Transverse colon (tissue), 4 donors: ENCODE data around the gene FYB2. TPM values are rescaled to one million over a fixed set of nuclear protein-coding genes. Genes with fewer than 3 reads are reported as not detected.

Experiments
- DNase-seq: peaks from one replicate; pipeline ENCODE4 v3.0.0-alpha.2; 2019
- H3K27ac ChIP-seq, 4 donors: fragments of 200-600 bp; sonication (generic); 2 replicates each; pipeline ENCODE4 v1.5.1; 2016 to 2018; ENCODE audit warnings: inconsistent platforms in 4 of 4
- H3K27me3 ChIP-seq: fragments of 200-600 bp; sonication (generic); 2 replicates; pipeline ENCODE4 v1.5.1; 2017; ENCODE audit warnings: inconsistent platforms
- H3K36me3 ChIP-seq, 4 donors: fragments of 200-600 bp; sonication (generic); 2 replicates each; pipeline ENCODE4 v1.5.1; 2017 to 2019; ENCODE audit warnings: inconsistent platforms in 4 of 4
- H3K4me1 ChIP-seq, 4 donors: fragments of 200-600 bp; sonication (generic); 2 replicates each; pipeline ENCODE4 v1.5.1; 2017 to 2020; ENCODE audit warnings: inconsistent platforms in 4 of 4
- H3K4me3 ChIP-seq, 4 donors: fragments of 200-600 bp; sonication (generic); 1 replicate in 1 of 4; 2 replicates in 3 of 4; pipeline versions ENCODE4 v1.5.1 to v1.6.1; 2017 to 2019; ENCODE audit warnings: inconsistent platforms in 4 of 4
- H3K9me3 ChIP-seq, 2 donors: fragments of 200-600 bp; sonication (generic); 2 replicates each; pipeline ENCODE4 v1.5.1; 2017 to 2019; ENCODE audit warnings: inconsistent platforms in 2 of 2
- CTCF ChIP-seq, 5 experiments: fragments of 200-600 bp in 3 of 5; fragments of 450-650 bp in 2 of 5; sonication (generic) in 3 of 5; IDR thresholded peaks; 1 replicate in 2 of 5; 2 replicates in 3 of 5; pipeline ENCODE4 v1.5.1; 2016 to 2017; ENCODE audit warnings: antibody characterized with exemption in 5 of 5, inconsistent platforms in 3 of 5, mild to moderate bottlenecking in 2 of 5, moderate library complexity in 1 of 5
- EP300 ChIP-seq: sonication (generic); formaldehyde crosslinking; IDR thresholded peaks from one replicate; pipeline ENCODE4 v1.6.1; 2017; ENCODE audit warnings: antibody characterized with exemption, low read depth
- POLR2A ChIP-seq: fragments of 450-650 bp; IDR thresholded peaks from one replicate; pipeline ENCODE4 v1.6.1; 2016; ENCODE audit warnings: antibody characterized with exemption, mild to moderate bottlenecking, moderate library complexity
- POLR2AphosphoS5 ChIP-seq, 3 donors: sonication (generic); formaldehyde crosslinking; IDR thresholded peaks; one replicate each; pipeline ENCODE4 v1.6.1; 2016; ENCODE audit warnings: antibody characterized with exemption in 3 of 3
- WGBS, 2 donors: methylation state at CpG; one replicate each; pipeline ENCODE4 v1.1.5; 2018; ENCODE audit warnings: low coverage in 1 of 2; 5-methylcytosine and 5-hydroxymethylcytosine counted together
- in situ Hi-C, 4 donors: fragments of 200-750 bp; cut with MboI; loops; one replicate each; pipeline versions ENCODE4 v1.15.0 to v1.15.1; 2017; ENCODE audit warnings: low sequenced_read_pairs in 3 of 4, low pct_ligation_motif_present in 1 of 4, low pct_unique_long_range_greater_than_20kb in 1 of 4
- intact Hi-C: fragments of 100-400 bp; cut with DNase I; formaldehyde crosslinking; loops from one replicate; pipeline ENCODE4 v1.15.1; 2023; ENCODE audit warnings: low total_unique reads
- total RNA-seq, 4 donors: library from RNA; depleted of rRNA; stranded (reverse); fragments of >200 nt; gene quantifications; one replicate each; pipeline ENCODE4 v1.1.0, GENCODE V29; 2016

Gene FYB2
- total RNA-seq, 4 donors from 2014 or later = 2.4 to 7.1 (median 5.6) TPM

DNA sequence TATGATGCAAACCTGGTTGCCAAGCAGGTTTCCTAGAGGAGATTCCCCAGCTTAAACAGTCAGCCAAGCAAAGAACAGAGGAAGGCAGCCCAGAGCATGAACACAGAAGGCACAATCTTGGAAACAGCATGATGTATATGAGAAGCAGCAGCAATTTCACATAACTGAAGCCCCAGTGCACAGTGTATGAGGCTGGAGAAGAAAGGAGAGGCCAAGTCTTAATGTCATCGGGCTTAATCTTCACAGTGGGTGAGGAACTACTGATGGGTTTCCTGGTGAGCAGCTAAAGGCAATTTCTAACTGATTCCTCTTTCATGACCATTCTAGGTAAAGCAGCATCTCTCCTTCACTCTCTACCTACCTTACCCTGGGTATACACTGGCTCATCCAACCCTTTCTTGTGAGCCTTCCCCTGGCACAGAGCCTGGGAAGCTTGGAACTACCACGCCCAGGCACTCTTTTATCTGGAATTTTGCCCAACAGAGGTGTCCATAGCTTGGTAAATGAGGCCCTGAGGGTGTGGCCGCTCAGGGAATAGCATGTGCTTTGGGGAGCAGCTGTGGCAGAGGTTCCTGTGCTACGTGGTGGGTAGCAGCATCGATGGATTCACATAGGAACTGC is 22.0 kb downstream of the FYB2 start:
- H3K36me3 ChIP-seq = no peaks in the 10 kb centered on the region
- TF ChIP-seq EP300 (no peak), POLR2AphosphoS5 (IDR thresholded peaks at IDR 0.05) (peak in 2 of 3 donors; percentile 34 to 50)
- intact Hi-C loops = no loop called here
- in situ Hi-C loops = no loop called here
- DNase-seq = peak; percentile 79
- no peak overlapping the region for H3K4me3 ChIP-seq
- peaks cover 0 to 19% (median 9%) of the 10 kb centered on the region in 4 donors for H3K4me1 ChIP-seq
- H3K27ac ChIP-seq = peak overlapping the region in 2 of 4 donors; percentile 8 to 15
- WGBS, 2 donors = 25 to 37% methylated on average over 1 to 5 of the region's 5 CpGs
- no peaks in the 10 kb centered on the region for H3K27me3 ChIP-seq
- H3K9me3 ChIP-seq = no peaks in the 10 kb centered on the region

DNA sequence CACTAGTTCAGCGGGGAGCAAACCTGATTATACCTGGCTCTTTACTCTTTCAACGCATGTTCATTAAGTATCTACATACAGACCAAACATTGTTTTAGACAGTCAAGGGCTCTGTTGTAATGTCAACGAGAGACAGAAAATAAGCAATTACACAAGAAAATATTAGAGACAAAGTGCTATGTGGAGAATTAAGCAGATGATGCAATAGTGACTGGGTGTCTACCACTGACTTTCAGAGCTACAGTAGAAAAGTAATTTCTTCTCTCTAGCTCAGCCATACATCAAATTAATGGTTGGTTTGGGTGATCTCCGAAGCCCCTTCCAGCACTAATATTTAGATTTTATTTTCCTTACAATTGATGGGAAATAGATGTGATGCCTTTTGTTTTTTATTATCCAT is 23.3 kb downstream of the FYB2 start:
- intact Hi-C loops (no loop called here), in situ Hi-C loops (no loop called here)
- H3K4me1 ChIP-seq = peaks cover 0 to 19% (median 9%) of the 10 kb centered on the region in 4 donors
- H3K27ac ChIP-seq = no peak overlapping the region
- no peak for TF ChIP-seq POLR2AphosphoS5 (IDR thresholded peaks at IDR 0.05)
- TF ChIP-seq POLR2A = no peak
- TF ChIP-seq CTCF (IDR thresholded peaks at IDR 0.05) = no peak
- TF ChIP-seq EP300 = no peak
- no peaks in the 10 kb centered on the region for H3K9me3 ChIP-seq
- no peaks in the 10 kb centered on the region for H3K36me3 ChIP-seq
- DNase-seq = no peak
- no peaks in the 10 kb centered on the region for H3K27me3 ChIP-seq
- no peak overlapping the region for H3K4me3 ChIP-seq
- 80 to 85% methylated on average over 4 of the region's 4 CpGs for WGBS, 2 donors

DNA sequence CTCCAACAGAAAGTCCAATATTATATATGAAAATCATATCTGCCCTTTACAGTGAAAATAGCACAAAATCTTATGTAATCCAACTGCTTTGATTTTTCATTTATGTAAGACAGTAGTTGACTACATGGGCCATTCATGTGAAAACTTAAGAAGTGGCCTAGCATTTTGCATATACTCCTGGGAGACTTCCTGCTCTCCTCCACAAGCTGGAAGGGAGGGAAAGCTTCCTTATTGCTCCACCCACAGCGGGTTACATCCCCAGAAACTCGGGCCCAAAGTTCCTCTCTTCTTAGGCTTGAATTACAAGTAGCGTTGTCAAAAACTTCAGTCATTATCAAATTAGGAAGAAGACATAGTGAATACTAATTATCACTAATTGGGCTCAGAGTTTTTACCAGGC is 29.2 kb downstream of the FYB2 start:
- TF ChIP-seq EP300 = no peak
- no peak for TF ChIP-seq POLR2A
- TF ChIP-seq CTCF (IDR thresholded peaks at IDR 0.05) = no peak
- TF ChIP-seq POLR2AphosphoS5 (IDR thresholded peaks at IDR 0.05) = no peak
- Histone ChIP-seq H3K9me3 (no peaks in the 10 kb centered on the region), H3K4me1 (peaks cover 0 to 33% (median 9%) of the 10 kb centered on the region in 4 donors), H3K27me3 (no peaks in the 10 kb centered on the region), H3K27ac (peak overlapping the region in 2 of 4 donors; percentile 68 to 74), H3K4me3 (no peak overlapping the region), H3K36me3 (no peaks in the 10 kb centered on the region)
- in situ Hi-C loops (no loop called here), intact Hi-C loops (no loop called here)
- no peak for DNase-seq
- WGBS, 2 donors = 48% methylated on average over 3 of the region's 3 CpGs; no CpG with 5 or more reads in 1 of the 2 donors

- no peaks in the 10 kb centered on the region for H3K9me3 ChIP-seq
- in situ Hi-C loops = no loop called here
- no peaks in the 10 kb centered on the region for H3K27me3 ChIP-seq
- peak; percentile 72 for DNase-seq
- peaks cover 0 to 33% (median 9%) of the 10 kb centered on the region in 4 donors for H3K4me1 ChIP-seq
- TF ChIP-seq EP300 (no peak), POLR2AphosphoS5 (IDR thresholded peaks at IDR 0.05) (peak in 1 of 3 donors; percentile 5)
- no peaks in the 10 kb centered on the region for H3K36me3 ChIP-seq
- peak overlapping the region; percentile 66 to 74 (median 67) for H3K27ac ChIP-seq
- WGBS, 2 donors = 22% methylated on average over 6 of the region's 6 CpGs; no CpG with 5 or more reads in 1 of the 2 donors
- intact Hi-C loops = no loop called here
- H3K4me3 ChIP-seq = no peak overlapping the region
These were observed 30.6 kb downstream of the FYB2 start for GRCh38 chr1:56788588-56788987.

DNA sequence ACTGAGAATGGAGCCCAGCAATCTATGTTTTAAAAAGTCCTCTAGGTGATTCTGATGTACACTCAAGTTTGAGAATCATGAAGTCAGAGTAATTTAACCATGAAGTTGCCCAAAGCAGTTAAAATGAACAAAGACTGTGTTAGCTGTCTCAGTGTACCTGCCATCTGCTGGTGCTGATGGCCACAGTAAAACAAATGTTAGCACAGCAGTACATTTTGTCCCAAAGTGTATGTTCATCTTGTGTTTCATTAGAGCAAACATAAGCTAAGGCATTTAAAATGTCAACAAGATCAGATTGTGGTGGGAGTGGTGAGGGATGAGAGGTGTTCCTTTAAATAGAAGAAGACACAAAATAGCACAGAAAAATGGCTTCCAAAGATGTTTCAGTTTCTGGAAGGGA is 31.1 kb downstream of the FYB2 start:
- Histone ChIP-seq H3K4me1 (peaks cover 0 to 33% (median 9%) of the 10 kb centered on the region in 4 donors), H3K4me3 (no peak overlapping the region), H3K9me3 (no peaks in the 10 kb centered on the region), H3K36me3 (no peaks in the 10 kb centered on the region), H3K27ac (peak overlapping the region; percentile 66 to 74 (median 67)), H3K27me3 (no peaks in the 10 kb centered on the region)
- DNase-seq = no peak
- intact Hi-C loops (no loop called here), in situ Hi-C loops (no loop called here)
- peak in 1 of 3 donors; percentile 59 for TF ChIP-seq POLR2AphosphoS5 (IDR thresholded peaks at IDR 0.05)
- TF ChIP-seq POLR2A = no peak
- peak in 1 of 5 experiments; percentile 5 for TF ChIP-seq CTCF (IDR thresholded peaks at IDR 0.05)
